ENCODE data around the gene FAM117A. TPM values are rescaled to one million over a fixed set of nuclear protein-coding genes. Genes with fewer than 3 reads are reported as not detected.
A peak's percentile ranks its signal among the peaks of the same experiment; 100 is the strongest.

The FAM117A gene, protein sequence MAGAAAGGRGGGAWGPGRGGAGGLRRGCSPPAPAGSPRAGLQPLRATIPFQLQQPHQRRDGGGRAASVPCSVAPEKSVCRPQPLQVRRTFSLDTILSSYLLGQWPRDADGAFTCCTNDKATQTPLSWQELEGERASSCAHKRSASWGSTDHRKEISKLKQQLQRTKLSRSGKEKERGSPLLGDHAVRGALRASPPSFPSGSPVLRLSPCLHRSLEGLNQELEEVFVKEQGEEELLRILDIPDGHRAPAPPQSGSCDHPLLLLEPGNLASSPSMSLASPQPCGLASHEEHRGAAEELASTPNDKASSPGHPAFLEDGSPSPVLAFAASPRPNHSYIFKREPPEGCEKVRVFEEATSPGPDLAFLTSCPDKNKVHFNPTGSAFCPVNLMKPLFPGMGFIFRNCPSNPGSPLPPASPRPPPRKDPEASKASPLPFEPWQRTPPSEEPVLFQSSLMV
- total RNA-seq (2022) (14.2 and 14.9 TPM in 2 replicates), Bru-seq, nascent RNA (percentile 56 among the genes with signal in this experiment), BruChase-seq, experiment 1, labeled RNA remaining after a 6-hour chase (percentile 47 among the genes with signal in this experiment), BruChase-seq, experiment 2, labeled RNA remaining after a 2-hour chase (percentile 49 among the genes with signal in this experiment)
- long read RNA-seq, transcript FAM117A-201 (8 exons, 2,365 nt), result major isoform, 18 of 21 reads
- long read RNA-seq, partial matches to known transcripts, result 1 of 21 reads
- long read RNA-seq, other reads (novel, unspliced or antisense), result 2 of 21 reads

DNA sequence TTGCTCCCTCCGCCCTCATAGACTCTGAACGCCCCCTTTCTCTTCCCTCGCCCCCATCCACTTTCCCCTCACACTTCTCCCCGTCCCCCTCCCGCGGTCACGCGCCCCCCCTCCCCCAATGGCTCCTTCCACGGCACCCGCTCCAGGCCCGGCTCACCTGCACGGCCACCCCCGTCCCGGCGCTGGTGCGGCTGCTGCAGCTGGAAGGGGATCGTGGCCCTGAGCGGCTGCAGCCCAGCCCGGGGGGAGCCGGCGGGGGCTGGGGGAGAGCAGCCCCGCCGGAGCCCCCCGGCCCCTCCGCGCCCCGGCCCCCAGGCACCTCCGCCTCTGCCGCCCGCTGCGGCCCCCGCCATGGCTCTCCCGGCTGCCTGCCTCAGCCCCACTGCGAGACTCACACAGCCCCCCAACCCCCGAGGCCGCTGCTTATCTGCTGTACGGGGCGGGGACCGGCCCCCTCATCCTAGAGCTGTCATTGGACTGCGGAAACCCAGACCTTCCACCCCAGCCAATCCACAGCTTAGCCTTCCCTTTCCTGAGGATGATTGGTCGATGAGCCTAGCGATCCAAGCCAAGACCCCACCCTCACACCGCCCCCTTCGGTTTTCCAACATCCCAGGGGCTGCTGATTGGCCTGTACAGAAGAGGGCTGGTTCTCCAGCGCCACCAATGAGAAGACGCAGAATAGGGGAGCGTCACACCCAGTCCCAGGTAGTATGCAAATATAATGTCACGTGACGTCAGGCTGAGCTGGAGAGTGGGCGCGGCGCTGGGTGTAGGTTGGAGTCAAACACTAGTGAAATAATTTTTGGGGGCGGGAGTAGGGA lies at the start of gene FAM117A:
TSS of gene FAM117A (minus strand) at position 397 of the 824 bp plus-strand sequence. CDS start at position 353, 44 bp downstream.
- intact Hi-C loops (cut with micrococcal nuclease; ENCODE audit: unreplicated experiment), result no loop called here
- H3K4me3 Mint-ChIP-seq (ENCODE audit: low read depth, unreplicated experiment), result peak within 1 kb of the TSS; percentile 92
- no peaks in the 10 kb centered on the region for H3K9me3 Mint-ChIP-seq (ENCODE audit: low read depth, unreplicated experiment)
- BruUV-seq (replicated peaks), result no TSS peak
- H3K36me3 Mint-ChIP-seq (ENCODE audit: insufficient read depth, unreplicated experiment), result peaks cover 23% of the 10 kb centered on the region
- CTCF ChIA-PET, result interaction anchor here (0.6 to 1.4 kb wide), 10 partner anchors 8 to 208 kb away, joined by 3 to 6 read pairs (median 4); partner anchors contain the start of genes KAT7 and SLC35B1
- peak; percentile 99 for DNase-seq
- H3K4me1 Mint-ChIP-seq (ENCODE audit: low read depth, unreplicated experiment), result peaks cover 14% of the 10 kb centered on the region
- peaks cover 39% of the 10 kb centered on the region for H3K27me3 Mint-ChIP-seq (ENCODE audit: unreplicated experiment)
- peak within 1 kb of the TSS; percentile 81 for H3K27ac Mint-ChIP-seq (ENCODE audit: unreplicated experiment)
- TF ChIP-seq, protein P1, sequence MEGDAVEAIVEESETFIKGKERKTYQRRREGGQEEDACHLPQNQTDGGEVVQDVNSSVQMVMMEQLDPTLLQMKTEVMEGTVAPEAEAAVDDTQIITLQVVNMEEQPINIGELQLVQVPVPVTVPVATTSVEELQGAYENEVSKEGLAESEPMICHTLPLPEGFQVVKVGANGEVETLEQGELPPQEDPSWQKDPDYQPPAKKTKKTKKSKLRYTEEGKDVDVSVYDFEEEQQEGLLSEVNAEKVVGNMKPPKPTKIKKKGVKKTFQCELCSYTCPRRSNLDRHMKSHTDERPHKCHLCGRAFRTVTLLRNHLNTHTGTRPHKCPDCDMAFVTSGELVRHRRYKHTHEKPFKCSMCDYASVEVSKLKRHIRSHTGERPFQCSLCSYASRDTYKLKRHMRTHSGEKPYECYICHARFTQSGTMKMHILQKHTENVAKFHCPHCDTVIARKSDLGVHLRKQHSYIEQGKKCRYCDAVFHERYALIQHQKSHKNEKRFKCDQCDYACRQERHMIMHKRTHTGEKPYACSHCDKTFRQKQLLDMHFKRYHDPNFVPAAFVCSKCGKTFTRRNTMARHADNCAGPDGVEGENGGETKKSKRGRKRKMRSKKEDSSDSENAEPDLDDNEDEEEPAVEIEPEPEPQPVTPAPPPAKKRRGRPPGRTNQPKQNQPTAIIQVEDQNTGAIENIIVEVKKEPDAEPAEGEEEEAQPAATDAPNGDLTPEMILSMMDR (IDR thresholded peaks at IDR 0.05; ENCODE audit: unreplicated experiment), result no peak

DNA sequence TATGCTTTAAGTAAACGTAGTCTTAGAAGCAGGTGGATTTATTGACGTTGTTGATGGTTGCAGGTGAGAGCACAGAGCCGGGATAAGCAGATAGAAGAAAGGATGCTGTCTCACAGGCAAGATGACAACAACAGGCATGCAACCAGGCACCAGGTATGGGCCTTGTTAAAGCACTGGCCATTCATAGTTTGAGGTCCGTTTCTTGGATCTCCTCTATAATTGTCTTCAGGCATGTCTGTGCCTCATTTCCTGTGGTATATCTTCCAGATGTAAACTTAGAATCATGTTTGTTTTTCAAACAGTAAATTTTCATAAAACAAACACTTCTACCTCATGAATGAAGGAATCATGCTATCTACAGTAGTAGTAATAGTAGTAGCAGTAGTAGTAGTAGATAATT lies 45.1 kb upstream of the FAM117A start:
- DNase-seq, result no peak
- no peak overlapping the region for H3K27ac Mint-ChIP-seq (ENCODE audit: unreplicated experiment)
- CTCF ChIA-PET, result interaction anchor here (0.7 to 1.0 kb wide), 2 partner anchors 13 to 37 kb away, joined by 3 to 4 read pairs; no protein-coding TSS in a partner anchor
- no peaks in the 10 kb centered on the region for H3K9me3 Mint-ChIP-seq (ENCODE audit: low read depth, unreplicated experiment)
- H3K36me3 Mint-ChIP-seq (ENCODE audit: insufficient read depth, unreplicated experiment), result peaks cover 62% of the 10 kb centered on the region
- TF ChIP-seq, protein P1 (IDR thresholded peaks at IDR 0.05; ENCODE audit: unreplicated experiment), result no peak
- H3K27me3 Mint-ChIP-seq (ENCODE audit: unreplicated experiment), result no peaks in the 10 kb centered on the region
- intact Hi-C loops (cut with micrococcal nuclease; ENCODE audit: unreplicated experiment), result no loop called here
- H3K4me1 Mint-ChIP-seq (ENCODE audit: low read depth, unreplicated experiment), result peaks cover 9% of the 10 kb centered on the region
- BruUV-seq (replicated peaks), result no TSS peak
- H3K4me3 Mint-ChIP-seq (ENCODE audit: low read depth, unreplicated experiment), result no peak overlapping the region

DNA sequence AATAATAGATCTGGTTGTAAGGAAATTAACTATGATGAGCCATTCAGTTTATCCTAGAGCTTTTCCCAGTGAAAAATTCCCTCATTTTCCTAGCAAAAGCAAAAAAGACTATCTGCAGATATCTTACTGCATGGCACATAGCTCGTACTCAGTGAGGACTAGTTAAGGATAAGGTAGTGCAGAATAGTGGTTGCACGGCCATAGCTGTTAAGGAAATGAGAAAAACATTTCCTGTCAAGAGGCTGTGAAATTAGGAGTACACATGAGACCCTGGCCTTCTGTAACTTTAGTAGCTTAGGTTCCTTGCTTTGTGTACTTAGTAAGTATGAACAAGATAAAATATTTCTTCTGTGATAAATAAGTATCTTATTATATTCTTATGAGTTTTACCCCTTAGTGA lies 34.8 kb upstream of the FAM117A start:
- no peaks in the 10 kb centered on the region for H3K27me3 Mint-ChIP-seq (ENCODE audit: unreplicated experiment)
- no TSS peak for BruUV-seq (replicated peaks)
- H3K4me1 Mint-ChIP-seq (ENCODE audit: low read depth, unreplicated experiment), result no peaks in the 10 kb centered on the region
- H3K9me3 Mint-ChIP-seq (ENCODE audit: low read depth, unreplicated experiment), result no peaks in the 10 kb centered on the region
- intact Hi-C loops (cut with micrococcal nuclease; ENCODE audit: unreplicated experiment), result no loop called here
- H3K4me3 Mint-ChIP-seq (ENCODE audit: low read depth, unreplicated experiment), result no peak overlapping the region
- no peak overlapping the region for H3K27ac Mint-ChIP-seq (ENCODE audit: unreplicated experiment)
- TF ChIP-seq, protein P1 (IDR thresholded peaks at IDR 0.05; ENCODE audit: unreplicated experiment), result no peak
- DNase-seq, result no peak
- peaks cover 66% of the 10 kb centered on the region for H3K36me3 Mint-ChIP-seq (ENCODE audit: insufficient read depth, unreplicated experiment)
- CTCF ChIA-PET, result no interaction called here

DNA sequence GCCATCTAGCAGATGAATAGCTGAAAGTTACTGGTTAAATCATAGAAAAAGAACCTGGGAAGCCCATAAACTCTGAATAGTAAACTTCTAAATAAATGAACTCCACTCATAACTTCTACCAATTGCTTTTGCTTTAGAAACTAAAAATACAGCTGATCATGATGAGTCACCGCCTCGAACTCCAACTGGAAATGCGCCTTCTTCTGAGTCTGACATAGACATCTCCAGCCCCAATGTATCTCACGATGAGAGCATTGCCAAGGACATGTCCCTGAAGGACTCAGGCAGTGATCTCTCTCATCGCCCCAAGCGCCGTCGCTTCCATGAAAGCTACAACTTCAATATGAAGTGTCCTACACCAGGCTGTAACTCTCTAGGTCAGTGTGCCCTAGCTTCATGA lies 34.3 kb upstream of the FAM117A start:
- H3K27me3 Mint-ChIP-seq (ENCODE audit: unreplicated experiment), result no peaks in the 10 kb centered on the region
- no TSS peak for BruUV-seq (replicated peaks)
- no peak overlapping the region for H3K27ac Mint-ChIP-seq (ENCODE audit: unreplicated experiment)
- H3K4me1 Mint-ChIP-seq (ENCODE audit: low read depth, unreplicated experiment), result no peaks in the 10 kb centered on the region
- no peak for DNase-seq
- CTCF ChIA-PET, result interaction anchor here (0.6 kb wide), 1 partner anchor 203 kb away, joined by 3 read pairs; no protein-coding TSS in a partner anchor
- H3K36me3 Mint-ChIP-seq (ENCODE audit: insufficient read depth, unreplicated experiment), result peaks cover 71% of the 10 kb centered on the region
- no peak overlapping the region for H3K4me3 Mint-ChIP-seq (ENCODE audit: low read depth, unreplicated experiment)
- TF ChIP-seq, protein P1 (IDR thresholded peaks at IDR 0.05; ENCODE audit: unreplicated experiment), result no peak
- intact Hi-C loops (cut with micrococcal nuclease; ENCODE audit: unreplicated experiment), result no loop called here
- no peaks in the 10 kb centered on the region for H3K9me3 Mint-ChIP-seq (ENCODE audit: low read depth, unreplicated experiment)

All from Calu3 (cell line).